ENCODE data around the gene ABCC11.
"Not testable (repeated sequence)": the region's sequence is repeated elsewhere in the genome, so short reads cannot be mapped to it uniquely, and the experiment has no call there.

Gene ABCC11

DNA sequence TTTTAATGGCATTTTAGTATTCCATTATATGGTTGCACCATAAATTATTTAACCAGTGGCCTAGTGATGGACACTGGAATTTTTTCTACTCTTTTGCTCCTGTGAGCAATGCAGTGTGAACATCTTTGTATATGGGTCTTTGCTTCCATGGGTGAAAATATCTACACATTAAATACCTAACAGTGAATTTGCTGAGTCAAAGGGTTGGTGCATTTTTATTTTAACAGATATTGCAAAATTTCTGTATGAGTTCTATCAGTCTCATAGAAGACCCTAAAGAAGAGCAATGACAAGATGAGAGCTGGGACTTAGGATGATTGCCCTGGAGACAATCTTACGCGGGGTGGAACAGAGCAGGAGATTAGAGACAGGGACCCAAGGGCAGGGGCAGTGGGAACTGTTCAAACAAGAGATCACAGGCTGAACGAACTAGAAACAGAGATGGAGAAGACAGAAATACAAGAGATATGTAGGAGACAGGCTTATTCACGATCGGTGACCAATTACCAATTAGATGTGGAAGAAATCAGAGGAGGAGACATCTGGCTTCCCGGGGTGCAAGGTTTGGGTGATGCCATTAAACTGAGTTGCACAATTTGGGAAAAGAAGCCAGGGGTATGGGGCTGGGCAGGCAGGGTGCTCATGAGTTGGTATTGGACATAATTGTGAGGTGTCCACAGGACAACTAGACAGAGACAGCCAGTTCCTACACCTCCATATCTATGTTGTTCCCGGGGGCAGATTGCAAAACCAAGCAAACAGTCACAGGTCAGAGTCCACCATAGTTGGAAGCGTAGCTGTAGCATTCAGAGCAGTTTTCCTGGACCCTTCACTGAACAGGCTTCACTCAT, 43.1 kb downstream of the ABCC11 start:
- no peak for DNase-seq (ENCODE audit: low read depth in 2 of 2)

DNA sequence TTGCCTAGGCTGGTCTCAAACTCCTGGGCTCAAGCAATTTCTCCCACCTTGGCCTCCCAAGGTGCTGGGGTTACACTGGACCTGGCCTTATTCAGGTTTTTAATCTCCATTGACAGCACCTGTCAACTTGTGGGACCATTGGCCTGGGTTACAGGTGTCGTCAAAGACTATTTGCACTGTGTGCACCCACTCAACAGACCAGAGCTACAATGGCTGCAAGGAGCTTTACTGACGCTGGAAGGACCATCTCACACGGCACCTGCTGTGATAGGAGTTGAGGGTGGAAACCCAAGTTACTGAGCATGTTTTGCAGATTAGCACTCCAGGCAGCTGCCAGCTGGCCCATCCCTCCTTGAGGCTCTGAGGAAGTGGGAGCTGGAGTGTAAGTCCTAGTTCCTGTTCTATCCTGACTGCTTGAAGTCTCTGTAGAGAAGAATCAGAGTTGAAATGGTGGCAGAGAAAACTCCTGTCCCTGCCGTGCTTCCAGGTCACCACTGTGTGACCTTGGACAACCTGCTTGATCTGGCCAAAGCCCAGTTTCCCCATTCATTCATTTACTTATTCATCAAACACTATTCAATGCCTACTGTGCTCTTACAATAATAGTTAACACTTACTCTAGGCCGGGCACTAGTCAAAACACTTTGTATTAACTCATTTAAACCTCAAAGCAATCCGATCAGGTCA, 45.7 kb downstream of the ABCC11 start:
- DNase-seq (ENCODE audit: low read depth in 2 of 2) = no peak

DNA sequence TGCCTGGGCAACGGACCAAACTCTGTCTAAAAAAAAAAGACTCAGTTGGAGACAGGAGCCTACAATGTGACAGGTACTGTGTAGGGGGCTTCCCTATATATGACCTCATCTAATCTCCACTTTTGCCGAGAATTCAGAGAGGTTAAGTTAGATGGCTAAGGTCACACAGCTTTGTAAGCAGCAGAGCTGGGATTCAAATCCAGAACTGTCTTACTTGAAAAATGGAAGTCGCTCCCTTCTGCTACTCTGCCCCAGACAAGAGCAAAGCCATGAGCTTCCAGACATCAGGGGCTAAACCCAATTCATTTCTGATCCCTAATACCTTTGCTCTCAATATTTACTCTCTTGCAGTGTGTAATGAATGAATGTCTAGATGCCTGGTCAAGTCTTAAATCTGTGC, 50.0 kb downstream of the ABCC11 start:
- no peak for DNase-seq (ENCODE audit: low read depth in 2 of 2)

DNA sequence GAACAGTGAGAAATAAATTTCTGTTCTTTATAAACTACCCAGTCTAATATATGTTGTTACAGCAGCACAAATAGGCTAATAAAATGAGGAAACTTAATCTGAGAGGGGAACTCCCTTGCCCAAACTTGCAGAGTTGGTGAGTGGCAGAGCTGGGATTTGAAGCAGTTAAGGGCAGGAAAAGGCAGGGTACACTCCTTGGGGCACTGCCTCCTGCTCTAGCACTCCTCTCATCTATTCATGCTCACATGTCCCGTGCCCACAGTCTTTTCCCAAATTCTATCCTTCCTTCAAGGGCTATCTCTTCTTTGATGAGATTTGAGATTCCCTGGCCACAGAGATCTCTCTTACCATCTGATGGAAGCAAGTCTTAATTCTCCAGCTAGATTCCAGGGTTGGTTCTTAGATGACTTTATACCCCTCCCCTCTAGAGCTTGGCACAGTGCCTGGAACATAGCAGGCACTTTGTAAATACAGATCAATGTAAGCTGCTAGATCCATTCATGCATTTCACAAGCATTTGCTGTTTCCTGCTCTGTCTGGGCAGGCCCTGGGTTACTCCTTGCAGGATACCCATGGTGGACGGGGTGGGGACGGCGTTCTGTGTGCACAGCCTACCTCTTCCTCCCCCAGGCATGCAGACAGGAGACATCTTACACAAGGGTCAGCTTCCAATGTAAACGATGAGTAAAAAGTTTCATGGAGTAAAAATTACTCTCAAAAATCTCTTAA, 52.3 kb downstream of the ABCC11 start:
- no peak for DNase-seq (ENCODE audit: low read depth in 2 of 2)

DNA sequence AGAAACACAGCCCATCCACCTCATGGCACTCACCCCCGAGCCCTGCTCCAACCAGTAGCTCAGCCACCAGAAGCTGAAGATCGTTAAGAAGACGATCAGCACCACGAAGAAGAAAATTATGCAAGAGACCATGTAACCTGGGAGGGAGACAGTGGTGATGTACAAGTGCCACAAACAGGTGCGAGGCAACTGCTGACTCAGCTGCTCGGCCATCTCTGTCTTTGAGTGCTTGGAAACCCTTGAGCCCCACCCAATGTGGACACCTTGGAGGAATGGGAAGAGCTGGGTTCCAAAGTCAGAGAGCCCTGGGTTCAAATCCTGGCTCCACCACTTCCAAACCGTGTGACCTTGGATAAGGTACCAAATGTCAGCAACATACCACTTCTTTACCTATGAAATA, 53.5 kb downstream of the ABCC11 start:
- no peak for DNase-seq (ENCODE audit: low read depth in 2 of 2)

DNA sequence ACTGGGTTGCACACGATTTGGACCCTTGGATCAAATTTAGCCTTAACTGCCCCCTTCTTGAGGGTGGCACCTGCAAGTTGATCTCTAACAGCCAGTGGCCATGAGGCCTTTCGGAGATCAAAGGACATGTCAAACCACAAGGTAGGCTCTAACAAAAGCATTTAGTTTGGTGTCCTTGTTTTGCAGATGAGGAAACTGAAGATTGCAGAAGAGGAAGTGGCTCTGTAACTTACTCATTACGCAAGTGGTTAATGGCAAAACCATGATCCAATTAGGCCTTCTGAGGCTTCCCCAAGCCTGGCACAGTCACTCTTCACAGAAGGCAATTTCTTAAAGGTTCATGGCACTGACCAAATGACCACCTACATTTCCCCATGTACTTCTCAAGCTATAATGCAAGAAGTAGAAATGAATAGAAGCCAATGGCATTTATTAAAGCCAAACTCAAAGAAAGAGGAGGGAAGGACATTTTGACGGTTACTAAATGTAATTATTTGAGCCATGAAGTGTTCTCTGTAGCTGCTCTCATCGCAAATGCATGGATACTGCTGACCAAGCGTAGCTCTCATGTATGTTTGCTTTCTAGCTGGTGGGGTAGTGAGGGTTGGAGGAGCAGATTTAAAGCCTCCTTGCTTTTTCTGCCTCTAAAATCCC, 58.8 kb downstream of the ABCC11 start:
- DNase-seq (ENCODE audit: low read depth in 2 of 2) = no peak

DNA sequence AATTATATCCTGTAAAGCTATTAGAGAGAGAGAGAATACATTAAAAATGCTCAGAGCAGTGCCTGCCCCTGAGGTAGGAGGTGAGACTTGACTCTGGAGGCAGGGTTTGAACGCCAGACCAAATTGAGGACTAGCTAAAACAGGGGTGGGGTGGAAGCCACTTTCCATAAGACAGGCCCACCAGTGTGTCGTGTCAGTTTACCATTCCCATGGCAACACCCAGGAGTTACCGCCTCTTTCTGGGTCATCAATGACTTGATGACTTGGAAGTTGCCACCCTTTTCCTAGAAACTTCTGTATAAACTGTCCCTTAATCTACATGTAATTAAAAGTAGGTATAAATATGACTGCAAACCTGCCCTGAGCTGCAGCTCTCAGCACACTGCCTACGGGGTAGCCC, 59.6 kb downstream of the ABCC11 start:
- no peak for DNase-seq (ENCODE audit: low read depth in 2 of 2)

DNA sequence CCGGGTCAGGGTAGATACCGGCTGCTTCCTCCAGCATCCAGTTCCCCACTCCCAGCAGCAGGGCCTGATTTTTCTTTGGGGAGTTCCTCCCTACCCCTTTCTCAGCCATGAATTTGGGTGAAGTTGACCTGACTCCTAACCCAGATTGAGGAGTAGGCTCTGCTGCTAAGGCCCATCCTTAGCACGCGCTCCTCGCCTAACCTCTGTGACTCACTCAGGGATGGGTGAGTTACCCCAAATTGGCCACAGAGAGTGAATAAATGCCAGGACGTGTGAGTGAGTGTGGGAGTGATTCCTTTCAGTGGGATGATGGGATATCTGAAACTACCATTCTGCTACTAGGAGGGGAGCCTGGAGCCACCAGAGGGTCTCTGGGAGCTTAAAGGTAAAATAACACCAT, 62.7 kb downstream of the ABCC11 start:
- DNase-seq (ENCODE audit: low read depth in 2 of 2) = no peak

DNA sequence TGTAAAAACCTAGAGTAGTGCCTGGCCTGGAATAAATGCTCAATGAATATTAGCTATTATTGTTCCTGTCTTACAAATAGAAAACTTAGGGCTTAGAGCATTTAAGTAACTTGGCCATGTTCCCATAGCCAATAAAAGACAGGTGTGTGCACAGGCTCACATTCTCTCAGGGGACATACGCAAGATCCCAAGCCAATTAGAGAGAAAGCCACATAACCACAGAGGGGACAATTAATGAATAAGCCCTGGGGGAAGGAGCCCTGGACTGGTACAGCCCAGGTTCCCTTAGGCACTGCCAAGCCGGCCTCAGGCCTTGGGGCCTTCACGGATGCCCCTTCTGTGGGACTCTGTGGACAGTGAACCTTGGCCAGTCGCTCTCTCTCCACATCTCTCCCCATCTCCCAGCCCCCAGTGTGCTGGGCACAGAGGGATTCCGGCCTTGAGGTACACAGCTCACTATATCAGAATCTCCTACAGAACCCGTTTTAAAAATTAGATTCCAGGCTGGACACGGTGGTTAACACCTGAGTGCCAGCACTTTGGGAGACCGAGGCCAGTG, 64.3 kb downstream of the ABCC11 start:
- no peak for DNase-seq (ENCODE audit: low read depth in 2 of 2)

DNA sequence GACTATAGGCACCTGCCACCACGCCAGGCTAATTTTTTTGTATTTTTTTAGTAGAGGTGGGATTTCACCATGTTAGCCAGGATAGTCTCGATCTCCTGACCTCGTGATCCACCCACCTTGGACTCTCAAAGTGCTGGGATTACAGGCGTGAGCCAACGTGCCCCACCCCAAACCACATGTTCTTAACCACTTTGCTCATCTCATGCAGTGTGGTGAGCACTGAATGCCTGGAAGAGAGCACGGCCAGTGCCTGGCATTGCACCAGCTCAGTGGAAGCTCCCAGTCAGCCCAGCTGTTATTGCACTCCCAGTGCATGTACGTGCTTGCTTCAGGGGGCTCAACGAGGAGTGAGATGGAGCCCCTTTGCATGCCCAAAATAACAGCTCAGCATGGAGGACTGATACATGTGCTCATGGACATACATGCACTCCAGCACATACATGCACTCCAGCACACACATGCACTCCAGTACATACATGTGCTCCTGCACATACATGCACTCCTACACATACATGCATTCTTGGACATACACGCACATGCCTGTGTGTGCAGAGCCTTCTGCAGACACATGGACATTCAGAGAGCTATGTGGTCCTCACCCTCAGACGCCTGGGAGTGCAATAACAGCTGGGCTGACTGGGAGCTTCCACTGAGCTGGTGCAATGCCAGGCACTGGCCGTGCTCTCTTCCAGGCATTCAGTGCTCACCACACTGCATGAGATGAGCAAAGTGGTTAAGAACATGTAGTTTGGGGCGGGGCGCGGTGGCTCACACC, 65.4 kb downstream of the ABCC11 start:
- DNase-seq (ENCODE audit: low read depth in 2 of 2) = not testable (repeated sequence)

DNA sequence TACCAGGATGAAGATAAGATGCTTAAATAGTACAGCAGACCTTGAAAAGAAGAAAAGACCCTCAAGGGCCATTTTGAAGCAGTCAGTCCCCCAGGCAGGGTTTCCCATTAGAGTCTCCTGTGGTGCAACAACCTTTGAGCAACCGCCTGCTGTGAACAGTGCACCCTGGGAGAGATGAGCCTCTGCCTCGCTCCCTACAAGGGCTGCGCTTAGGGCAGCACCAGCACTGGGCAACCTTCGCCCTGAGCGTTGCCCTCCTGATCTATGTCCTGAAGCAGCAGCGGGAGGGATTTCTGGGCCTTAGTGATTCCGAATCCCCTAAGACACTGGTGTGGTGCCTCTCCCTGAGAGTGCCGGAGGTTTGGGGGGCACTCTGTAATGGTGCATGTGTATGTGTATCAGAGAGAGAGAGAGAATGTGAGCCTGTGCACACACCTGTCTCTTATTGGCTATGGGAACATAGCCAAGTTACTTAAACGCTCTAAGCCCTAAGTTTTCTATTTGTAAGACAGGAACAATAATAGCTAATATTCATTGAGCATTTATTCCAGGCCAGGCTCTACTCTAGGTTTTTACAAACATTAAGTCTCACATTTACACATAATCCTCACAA, 66.4 kb downstream of the ABCC11 start:
- DNase-seq (ENCODE audit: low read depth in 2 of 2) = no peak

DNA sequence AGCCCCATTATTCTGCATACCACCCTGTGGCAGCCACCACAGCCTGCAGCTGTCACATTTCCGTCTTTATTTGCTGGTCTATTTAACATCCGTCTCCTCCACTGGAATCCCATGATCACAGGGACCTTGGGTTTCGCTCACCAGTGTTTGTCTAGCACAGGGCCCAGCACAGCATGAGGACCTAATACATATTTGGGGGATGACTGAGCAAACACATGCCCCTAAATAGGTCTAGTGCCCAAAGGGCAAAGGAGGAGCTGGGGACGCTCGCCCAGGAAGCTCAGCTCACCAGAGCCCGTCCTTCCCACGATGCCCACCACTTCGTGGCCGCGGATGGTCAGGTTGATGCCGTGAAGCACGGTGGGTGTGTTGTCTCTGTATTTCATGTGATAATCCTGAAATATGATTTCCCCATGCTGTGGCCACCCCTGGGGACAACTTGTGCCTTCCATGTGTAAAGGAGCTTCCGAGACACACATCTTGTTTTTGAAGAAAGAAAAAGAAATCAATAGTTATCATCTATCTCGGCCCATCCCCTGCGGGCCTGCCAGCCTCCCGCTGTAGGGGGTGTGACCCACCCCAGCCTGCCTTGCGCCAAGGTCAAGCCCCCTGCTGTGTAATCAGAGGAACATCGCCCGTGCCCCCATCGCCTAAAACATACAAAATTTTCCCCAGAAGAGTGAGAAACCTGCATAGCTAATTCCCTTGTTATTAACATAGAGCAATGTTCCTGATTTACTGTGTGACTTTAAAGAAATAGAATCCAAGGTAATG, 70.5 kb downstream of the ABCC11 start:
- no peak for DNase-seq (ENCODE audit: low read depth in 2 of 2)

DNA sequence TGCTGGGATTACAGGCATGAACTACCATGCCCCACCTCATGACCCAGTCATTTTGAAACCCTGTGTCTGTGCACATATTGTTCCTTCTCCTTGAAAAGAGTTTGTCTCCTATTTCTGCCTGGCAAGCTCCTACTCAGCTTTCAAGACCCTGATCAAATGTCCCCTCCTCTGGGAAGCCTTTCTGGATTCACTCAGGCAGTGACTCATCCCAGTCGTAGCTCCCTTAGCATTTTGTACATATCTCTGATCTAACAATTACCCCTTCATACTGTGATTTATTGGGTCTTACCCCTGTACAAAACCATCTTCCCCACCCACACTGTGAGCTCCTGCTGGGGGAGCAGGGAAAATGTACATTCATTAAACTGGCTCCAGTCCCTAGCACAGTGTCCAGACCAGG, 73.5 kb downstream of the ABCC11 start:
- no peak for DNase-seq (ENCODE audit: low read depth in 2 of 2)

DNA sequence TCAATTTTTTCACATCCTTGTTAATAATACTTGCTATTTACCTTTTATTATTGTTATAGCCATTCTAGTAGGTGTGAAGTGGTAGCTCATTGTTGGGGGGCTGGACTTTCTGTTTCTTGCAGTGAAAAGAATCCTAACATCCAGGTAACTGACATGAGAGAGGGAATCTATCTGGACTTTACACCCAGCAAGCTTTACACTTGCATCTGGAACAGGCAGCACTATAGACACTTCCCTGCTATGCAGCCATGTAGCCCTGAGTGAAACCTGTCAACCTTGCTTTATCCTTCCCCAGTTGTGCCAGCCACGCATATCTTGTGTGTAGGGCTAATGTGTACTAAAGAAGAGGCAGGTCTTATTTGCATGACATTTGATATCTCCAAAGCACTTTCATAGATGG, 74.7 kb downstream of the ABCC11 start:
- DNase-seq (ENCODE audit: low read depth in 2 of 2) = no peak

DNA sequence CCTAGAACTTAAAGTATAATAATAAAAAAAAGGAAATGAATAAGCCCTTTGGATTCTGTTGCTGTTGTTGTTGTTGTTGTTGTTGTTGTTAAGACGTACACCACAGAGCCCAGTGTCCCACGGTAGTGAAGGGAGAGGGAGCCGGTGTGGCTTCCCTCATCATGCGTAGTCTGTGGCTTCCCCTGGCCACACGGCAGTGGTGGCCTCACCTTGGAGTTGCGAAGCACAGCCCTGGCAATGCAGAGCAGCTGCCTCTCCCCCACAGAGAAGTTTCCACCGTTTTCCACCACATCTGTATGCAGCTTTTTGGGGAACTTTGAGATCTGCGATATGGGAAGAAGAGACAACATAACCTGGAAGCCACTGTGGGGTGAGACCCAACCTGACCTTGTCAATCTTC, 77.4 kb downstream of the ABCC11 start:
- DNase-seq (ENCODE audit: low read depth in 2 of 2) = no peak

DNA sequence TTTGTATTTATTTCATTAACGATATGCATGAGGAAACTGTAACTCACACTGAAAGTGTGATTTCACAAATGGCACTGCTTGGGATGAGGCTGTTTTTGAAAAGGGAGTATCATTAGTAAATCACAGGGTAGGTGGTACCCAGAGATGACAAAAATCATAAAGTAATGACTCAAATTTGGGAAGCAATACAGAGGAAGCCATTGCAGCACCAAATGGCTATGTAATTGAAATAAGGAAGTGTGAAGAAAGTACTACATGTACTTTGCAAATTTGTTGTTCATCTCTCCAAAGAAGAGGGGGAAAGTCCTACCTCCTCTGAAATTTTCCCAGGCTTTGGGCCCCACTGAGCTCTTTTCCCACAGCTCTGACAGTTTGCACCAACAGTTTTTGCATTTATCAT, 79.3 kb downstream of the ABCC11 start:
- DNase-seq (ENCODE audit: low read depth in 2 of 2) = no peak

DNA sequence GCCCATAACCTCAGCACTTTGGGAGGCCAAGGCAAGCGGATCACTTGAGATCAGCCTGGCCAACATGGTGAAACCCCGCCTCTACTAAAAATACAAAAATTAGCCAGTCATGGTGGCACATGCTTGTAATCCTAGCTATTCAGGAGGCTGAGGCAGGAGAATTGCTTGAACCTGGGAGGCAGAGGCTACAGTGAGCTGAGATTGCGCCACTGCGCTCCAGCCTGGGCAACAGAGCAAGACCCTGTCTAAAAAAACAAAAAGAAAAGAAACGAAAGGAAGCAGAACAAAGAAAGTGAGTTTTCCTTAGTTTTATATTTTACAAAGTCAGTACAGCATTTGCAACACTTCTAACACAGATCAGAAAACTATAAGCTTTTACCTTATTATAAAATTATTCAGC, 80.7 kb downstream of the ABCC11 start:
- DNase-seq (ENCODE audit: low read depth in 2 of 2) = not testable (repeated sequence)

DNA sequence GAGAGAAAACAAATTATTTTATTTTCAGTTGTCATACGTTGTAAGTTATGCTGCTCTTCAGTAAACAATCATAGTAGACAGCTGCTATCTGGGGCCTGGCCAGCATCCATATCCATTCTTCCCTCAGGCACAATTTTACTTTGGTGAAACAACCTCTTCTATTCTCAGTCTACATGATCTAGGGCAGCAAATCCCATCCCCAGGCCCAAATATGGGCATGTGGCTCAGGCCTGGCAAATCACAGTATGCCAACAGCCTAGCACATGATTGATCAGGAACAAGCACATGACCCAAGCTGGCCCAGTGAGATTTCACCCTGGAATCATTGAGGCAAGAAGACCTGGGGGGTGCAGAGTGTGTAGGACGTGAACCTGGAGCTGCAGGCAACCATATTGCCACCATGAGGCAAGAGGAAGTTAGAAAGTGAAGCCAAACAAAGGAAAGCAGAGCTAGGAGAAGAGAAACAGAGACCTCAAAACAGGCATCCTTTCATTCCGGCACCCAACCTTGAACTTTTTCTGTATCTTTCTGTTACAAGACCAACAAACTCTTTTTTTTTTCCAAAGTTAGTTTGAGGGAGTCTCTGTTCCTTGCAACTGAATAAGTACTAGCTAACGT, 81.3 kb downstream of the ABCC11 start:
- no peak for DNase-seq (ENCODE audit: low read depth in 2 of 2)
